GM12872 (cell line): Measurements from ENCODE around the gene SCYL2.

Experiments
- CTCF ChIP-seq: IDR thresholded peaks from 3 replicates; pipeline ENCODE4 v1.5.1; 2011; ENCODE audit warnings: low read depth, mild to moderate bottlenecking, low read length, moderate library complexity; ENCODE audit not compliant: insufficient read depth

The SCYL2 gene

GRCh38 chr12:100234591-100235304 is 32.2 kb upstream of the SCYL2 start:
- peak; percentile 59 for TF ChIP-seq CTCF

GRCh38 chr12:100238801-100239200 is 28.2 kb upstream of the SCYL2 start:
- no peak for TF ChIP-seq CTCF

DNA sequence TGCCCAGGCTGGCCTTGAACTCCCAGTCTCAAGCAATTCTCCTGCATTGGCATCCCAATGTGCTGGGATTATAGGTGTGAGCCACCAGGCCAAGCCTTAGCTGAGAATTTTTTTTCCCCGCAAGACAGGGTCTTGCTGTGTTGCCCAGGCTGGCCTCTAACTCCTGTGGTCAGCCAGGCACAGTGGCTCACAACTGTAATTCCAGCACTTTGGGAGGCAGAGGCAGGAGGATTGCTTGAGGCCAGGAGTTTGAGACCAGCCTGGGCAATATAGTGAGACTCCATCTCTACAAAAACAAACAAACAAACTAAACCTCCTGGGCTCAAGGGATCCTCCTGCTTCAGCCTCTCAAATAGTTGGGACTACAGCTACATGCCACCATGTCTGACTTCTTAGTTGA is 27.4 kb upstream of the SCYL2 start:
- TF ChIP-seq CTCF: no peak

- TF ChIP-seq CTCF: no peak
Observed at GRCh38 chr12:100243137-100243536, 23.8 kb upstream of the SCYL2 start.

GRCh38 chr12:100247765-100248164 is 19.2 kb upstream of the SCYL2 start:
- TF ChIP-seq CTCF: no peak

- TF ChIP-seq CTCF: no peak
Observed at GRCh38 chr12:100248886-100249285, 18.1 kb upstream of the SCYL2 start.

DNA sequence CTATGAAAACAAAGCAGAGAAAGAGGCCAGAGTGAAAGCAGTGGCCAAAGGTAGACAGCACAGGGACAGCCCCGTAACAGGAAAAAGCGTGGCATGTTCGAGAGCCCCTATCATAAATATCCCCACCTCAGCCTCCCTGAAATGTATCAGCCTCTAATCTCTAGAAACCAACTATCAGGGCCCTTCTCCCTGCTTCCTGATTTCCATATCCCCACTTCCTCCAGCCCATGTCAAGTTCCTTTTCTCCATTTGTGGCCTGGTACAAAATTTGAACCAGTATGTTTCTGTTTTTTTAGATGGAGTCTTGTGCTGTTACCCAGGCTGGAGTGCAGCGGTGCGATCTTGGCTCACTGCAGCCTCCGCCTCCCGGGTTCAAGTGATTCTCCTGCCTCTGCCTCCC is 17.0 kb upstream of the SCYL2 start:
- TF ChIP-seq CTCF: no peak

DNA sequence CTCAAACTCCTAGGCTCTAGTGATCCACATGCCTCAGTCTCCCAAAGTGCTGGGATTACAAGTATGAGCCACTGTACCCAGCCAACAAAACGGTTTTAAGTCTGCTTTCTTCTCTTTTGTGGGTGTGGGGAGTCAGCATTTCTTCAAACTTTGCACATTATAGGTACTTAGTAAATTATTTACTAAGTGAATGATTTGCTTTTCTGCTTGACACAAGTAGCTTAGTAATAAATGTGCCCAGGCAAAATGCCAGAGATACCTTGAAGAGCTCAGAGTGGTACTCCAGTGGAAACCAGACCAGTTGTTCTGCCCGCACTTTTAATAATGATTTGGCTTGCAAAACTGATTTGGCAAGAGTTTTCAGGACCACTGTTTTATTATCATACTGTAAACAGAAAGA is 15.1 kb upstream of the SCYL2 start:
- TF ChIP-seq CTCF: no peak
